ENCODE measurements around the gene ABCA13.

The ABCA13 gene

GRCh38 chr7:48207155-48207675, 36.0 kb downstream of the ABCA13 start:
- Histone ChIP-seq H3K27ac (no peak overlapping the region), H3K4me2 (ENCODE audit: low read length) (no peak overlapping the region), H3K4me1 (no peaks in the 10 kb centered on the region), H3K27me3 (ENCODE audit: control insufficient read depth, insufficient read depth, low read length) (no peaks in the 10 kb centered on the region), H3K4me3 (ENCODE audit: low read depth, low read length) (no peak overlapping the region), H3K9ac (no peak overlapping the region), H3K36me3 (ENCODE audit: control insufficient read depth, insufficient read depth, low read length) (no peaks in the 10 kb centered on the region), H3K79me2 (no peaks in the 10 kb centered on the region), H2AFZ (no peak overlapping the region), H3K9me3 (ENCODE audit: control insufficient read depth, low read length) (no peaks in the 10 kb centered on the region)
- no peak for TF ChIP-seq CTCF (IDR thresholded peaks at IDR 0.05)

GRCh38 chr7:48209004-48209600, 37.8 kb downstream of the ABCA13 start:
- H3K4me1 ChIP-seq = no peaks in the 10 kb centered on the region
- no peak overlapping the region for H3K27ac ChIP-seq
- H3K36me3 ChIP-seq (ENCODE audit: control insufficient read depth, insufficient read depth, low read length) = no peaks in the 10 kb centered on the region
- no peaks in the 10 kb centered on the region for H3K9me3 ChIP-seq (ENCODE audit: control insufficient read depth, low read length)
- no peaks in the 10 kb centered on the region for H3K27me3 ChIP-seq (ENCODE audit: control insufficient read depth, insufficient read depth, low read length)
- H3K4me3 ChIP-seq (ENCODE audit: low read depth, low read length) = no peak overlapping the region
- no peak overlapping the region for H3K9ac ChIP-seq
- no peak overlapping the region for H2AFZ ChIP-seq
- TF ChIP-seq CTCF (IDR thresholded peaks at IDR 0.05) = no peak
- no peaks in the 10 kb centered on the region for H3K79me2 ChIP-seq
- no peak overlapping the region for H3K4me2 ChIP-seq (ENCODE audit: low read length)

GRCh38 chr7:48213226-48213625, 42.0 kb downstream of the ABCA13 start:
- H3K36me3 ChIP-seq (ENCODE audit: control insufficient read depth, insufficient read depth, low read length) = no peaks in the 10 kb centered on the region
- no peaks in the 10 kb centered on the region for H3K27me3 ChIP-seq (ENCODE audit: control insufficient read depth, insufficient read depth, low read length)
- H3K4me3 ChIP-seq (ENCODE audit: low read depth, low read length) = no peak overlapping the region
- no peaks in the 10 kb centered on the region for H3K9me3 ChIP-seq (ENCODE audit: control insufficient read depth, low read length)
- H3K27ac ChIP-seq = no peak overlapping the region
- no peak overlapping the region for H3K4me2 ChIP-seq (ENCODE audit: low read length)
- H3K4me1 ChIP-seq = no peaks in the 10 kb centered on the region
- H3K9ac ChIP-seq = no peak overlapping the region
- H2AFZ ChIP-seq = no peak overlapping the region
- TF ChIP-seq CTCF (IDR thresholded peaks at IDR 0.05) = no peak
- H3K79me2 ChIP-seq = no peaks in the 10 kb centered on the region

- H3K4me2 ChIP-seq (ENCODE audit: low read length) = no peak overlapping the region
- no peaks in the 10 kb centered on the region for H3K27me3 ChIP-seq (ENCODE audit: control insufficient read depth, insufficient read depth, low read length)
- no peak overlapping the region for H2AFZ ChIP-seq
- TF ChIP-seq CTCF (IDR thresholded peaks at IDR 0.05) = no peak
- H3K4me3 ChIP-seq (ENCODE audit: low read depth, low read length) = no peak overlapping the region
- H3K79me2 ChIP-seq = no peaks in the 10 kb centered on the region
- H3K4me1 ChIP-seq = no peaks in the 10 kb centered on the region
- H3K27ac ChIP-seq = no peak overlapping the region
- no peaks in the 10 kb centered on the region for H3K9me3 ChIP-seq (ENCODE audit: control insufficient read depth, low read length)
- no peaks in the 10 kb centered on the region for H3K36me3 ChIP-seq (ENCODE audit: control insufficient read depth, insufficient read depth, low read length)
- no peak overlapping the region for H3K9ac ChIP-seq
Measured at GRCh38 chr7:48217266-48217665, 46.0 kb downstream of the ABCA13 start.

GRCh38 chr7:48217753-48218152, 46.5 kb downstream of the ABCA13 start:
- Histone ChIP-seq H3K27me3 (ENCODE audit: control insufficient read depth, insufficient read depth, low read length) (no peaks in the 10 kb centered on the region), H3K79me2 (no peaks in the 10 kb centered on the region), H3K9ac (no peak overlapping the region), H3K27ac (no peak overlapping the region), H2AFZ (no peak overlapping the region), H3K4me2 (ENCODE audit: low read length) (no peak overlapping the region), H3K4me3 (ENCODE audit: low read depth, low read length) (no peak overlapping the region), H3K9me3 (ENCODE audit: control insufficient read depth, low read length) (no peaks in the 10 kb centered on the region), H3K4me1 (no peaks in the 10 kb centered on the region), H3K36me3 (ENCODE audit: control insufficient read depth, insufficient read depth, low read length) (no peaks in the 10 kb centered on the region)
- TF ChIP-seq CTCF (IDR thresholded peaks at IDR 0.05) = no peak

Data from parathyroid adenoma (tissue), 2 donors.